Measurements from ENCODE around the gene INTS6L.
A peak's percentile ranks its signal among the peaks of the same experiment; 100 is the strongest.

Gene INTS6L, protein sequence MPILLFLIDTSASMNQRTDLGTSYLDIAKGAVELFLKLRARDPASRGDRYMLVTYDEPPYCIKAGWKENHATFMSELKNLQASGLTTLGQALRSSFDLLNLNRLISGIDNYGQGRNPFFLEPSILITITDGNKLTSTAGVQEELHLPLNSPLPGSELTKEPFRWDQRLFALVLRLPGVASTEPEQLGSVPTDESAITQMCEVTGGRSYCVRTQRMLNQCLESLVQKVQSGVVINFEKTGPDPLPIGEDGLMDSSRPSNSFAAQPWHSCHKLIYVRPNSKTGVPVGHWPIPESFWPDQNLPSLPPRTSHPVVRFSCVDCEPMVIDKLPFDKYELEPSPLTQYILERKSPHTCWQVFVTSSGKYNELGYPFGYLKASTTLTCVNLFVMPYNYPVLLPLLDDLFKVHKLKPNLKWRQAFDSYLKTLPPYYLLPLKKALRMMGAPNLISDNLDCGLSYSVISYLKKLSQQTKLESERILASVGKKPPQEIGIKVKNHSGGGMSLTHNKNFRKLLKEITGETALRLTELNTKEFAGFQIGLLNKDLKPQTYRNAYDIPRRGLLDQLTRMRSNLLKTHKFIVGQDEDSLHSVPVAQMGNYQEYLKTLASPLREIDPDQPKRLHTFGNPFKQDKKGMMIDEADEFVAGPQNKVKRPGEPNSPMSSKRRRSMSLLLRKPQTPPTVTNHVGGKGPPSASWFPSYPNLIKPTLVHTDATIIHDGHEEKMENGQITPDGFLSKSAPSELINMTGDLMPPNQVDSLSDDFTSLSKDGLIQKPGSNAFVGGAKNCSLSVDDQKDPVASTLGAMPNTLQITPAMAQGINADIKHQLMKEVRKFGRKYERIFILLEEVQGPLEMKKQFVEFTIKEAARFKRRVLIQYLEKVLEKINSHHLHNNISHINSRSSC

GRCh38 chrX:135520553-135521404 is at the start of gene INTS6L:
INTS6L (plus strand) TSS chrX:135520660; CDS start chrX:135520993, 333 bp downstream.
- peak; percentile 49 for DNase-seq

GRCh38 chrX:135476378-135476777 is 44.1 kb upstream of the INTS6L start:
- no peak for DNase-seq

GRCh38 chrX:135477576-135477975 is 42.9 kb upstream of the INTS6L start:
- DNase-seq: peak; percentile 75

DNA sequence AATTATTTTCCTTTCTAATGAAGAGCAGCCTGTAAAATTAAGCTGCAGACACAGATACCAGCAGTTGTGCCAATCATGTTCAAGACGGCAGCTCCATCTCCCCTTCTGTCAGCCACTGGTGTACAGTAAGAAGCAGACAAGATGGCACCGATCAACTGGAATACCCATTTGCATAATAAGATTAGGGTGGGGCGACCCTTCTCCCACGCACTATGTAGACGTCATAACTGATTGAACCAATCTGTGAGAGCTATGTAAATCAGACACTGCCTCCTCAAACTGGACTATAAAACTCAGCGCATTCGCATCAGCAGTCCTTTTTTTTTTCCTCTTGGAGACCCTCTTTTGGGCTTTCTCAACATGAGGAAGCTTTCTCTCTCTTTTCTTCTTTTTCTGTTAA is 40.4 kb upstream of the INTS6L start:
- DNase-seq: no peak

GRCh38 chrX:135481696-135482179 is 38.7 kb upstream of the INTS6L start:
- DNase-seq: peak; percentile 29

GRCh38 chrX:135484641-135485289 is 35.7 kb upstream of the INTS6L start:
- DNase-seq: no peak

DNA sequence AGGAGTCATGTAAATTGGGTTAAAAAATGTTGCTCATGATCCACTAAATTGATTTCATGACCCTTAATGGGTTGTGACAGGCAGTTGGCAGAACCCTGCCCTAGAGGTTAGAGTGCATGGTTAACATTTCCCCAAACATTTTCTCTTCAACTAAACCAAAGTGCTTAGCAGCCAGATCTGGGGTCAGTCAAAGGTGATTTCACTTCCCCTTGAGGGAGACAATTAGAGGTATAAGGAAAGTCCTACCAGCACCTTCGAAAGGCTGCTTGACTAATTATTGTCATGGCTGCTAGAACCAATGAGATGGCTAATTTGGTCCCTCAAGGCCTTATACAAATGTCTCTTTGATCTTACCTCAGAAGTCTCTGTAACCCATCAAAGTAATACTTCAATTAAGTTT is 30.9 kb upstream of the INTS6L start:
- DNase-seq: no peak

- DNase-seq: no peak
Measured at GRCh38 chrX:135490979-135491514, 29.4 kb upstream of the INTS6L start.

GRCh38 chrX:135494453-135494852 is 26.0 kb upstream of the INTS6L start:
- no peak for DNase-seq

- no peak for DNase-seq
Measured at GRCh38 chrX:135497736-135498135, 22.7 kb upstream of the INTS6L start.

DNA sequence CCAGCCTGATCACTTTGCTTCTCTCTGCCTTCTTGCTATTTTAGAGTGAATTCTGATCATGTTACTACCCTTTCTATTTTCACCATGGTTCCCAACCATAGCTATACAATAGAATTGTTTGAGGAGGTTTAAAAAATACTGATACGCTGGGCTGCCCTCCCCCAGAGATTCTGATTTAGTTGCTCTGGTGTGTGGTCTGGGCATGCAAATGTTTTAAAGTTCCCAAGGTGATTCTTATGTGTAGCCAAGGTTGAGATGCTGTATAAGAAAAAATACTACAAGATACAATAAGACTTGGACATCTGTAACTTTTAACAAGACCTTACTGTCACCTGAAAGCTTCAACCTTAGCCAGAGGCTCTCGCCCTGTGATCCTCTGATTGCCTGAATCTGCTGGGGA is 22.2 kb upstream of the INTS6L start:
- DNase-seq: no peak

- no peak for DNase-seq
Measured at GRCh38 chrX:135505351-135505750, 15.1 kb upstream of the INTS6L start.

DNA sequence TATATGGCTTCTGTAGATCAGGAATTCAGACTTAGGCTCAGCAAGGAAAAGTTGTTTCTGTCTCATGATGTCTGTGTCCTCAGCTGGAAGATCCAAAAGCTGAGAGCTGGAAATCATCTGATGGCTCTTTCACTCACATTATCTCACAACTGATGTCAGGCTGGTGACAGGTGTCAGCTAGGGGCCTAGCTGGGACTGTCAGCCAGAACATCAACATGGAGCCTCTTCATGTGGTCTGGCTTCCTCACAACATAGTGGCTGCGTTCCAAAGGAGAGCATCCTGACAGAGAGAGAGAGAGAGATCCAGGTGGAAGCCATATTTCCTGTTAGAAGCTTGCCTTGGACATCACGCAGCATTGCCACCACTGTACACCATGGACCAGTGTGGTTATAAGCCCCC is 10.6 kb upstream of the INTS6L start:
- no peak for DNase-seq

DNA sequence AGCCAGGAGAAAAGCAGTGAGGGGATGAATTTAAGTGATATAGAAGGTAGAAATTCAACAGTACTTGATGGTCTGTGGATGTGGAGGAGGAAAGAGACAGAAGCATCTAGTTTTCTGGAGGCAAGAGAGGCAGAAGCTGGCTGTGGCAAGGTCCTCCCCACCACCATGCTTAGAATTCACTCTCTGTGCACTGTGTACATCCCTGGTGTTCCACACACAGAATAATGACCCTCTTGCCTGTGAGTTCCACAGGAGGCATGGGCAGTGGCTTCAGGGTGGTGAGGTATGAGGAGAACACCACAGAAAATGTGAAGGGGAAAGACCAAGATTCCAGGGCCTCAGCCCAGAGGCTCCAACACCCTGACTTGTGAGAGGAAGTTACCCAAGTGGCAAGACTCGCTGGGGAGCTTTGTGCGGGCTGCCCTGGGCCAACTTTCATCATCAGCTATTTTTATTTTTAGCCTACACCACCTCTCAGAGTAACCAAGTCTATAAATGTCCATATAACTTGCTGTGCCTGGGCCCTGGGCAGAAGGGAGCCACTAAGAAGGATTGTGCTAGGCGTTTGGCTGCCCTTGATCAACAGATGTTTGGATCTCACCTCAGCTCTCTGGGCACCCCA is 7.8 kb upstream of the INTS6L start:
- DNase-seq: no peak

DNA sequence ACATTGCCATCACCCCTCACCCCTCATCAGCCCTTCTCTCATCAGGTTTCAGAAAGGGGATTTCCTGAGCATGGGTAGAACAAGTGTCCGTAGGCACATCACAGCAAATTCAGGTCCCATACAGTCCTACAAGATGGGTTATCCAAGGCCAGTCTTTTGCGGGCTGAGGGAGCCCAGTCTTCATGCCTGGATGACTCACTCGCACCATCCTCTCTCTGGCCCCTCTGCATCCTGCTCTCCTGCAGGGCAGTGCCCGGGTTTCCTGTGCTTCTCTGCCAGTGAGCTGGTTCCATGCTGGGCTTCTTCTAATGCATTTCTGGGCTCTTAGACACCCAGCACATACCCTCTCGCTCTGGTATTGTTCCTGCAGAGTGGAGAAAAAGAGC is 7.3 kb upstream of the INTS6L start:
- no peak for DNase-seq

GRCh38 chrX:135516376-135516775 is 4.1 kb upstream of the INTS6L start:
- no peak for DNase-seq

DNA sequence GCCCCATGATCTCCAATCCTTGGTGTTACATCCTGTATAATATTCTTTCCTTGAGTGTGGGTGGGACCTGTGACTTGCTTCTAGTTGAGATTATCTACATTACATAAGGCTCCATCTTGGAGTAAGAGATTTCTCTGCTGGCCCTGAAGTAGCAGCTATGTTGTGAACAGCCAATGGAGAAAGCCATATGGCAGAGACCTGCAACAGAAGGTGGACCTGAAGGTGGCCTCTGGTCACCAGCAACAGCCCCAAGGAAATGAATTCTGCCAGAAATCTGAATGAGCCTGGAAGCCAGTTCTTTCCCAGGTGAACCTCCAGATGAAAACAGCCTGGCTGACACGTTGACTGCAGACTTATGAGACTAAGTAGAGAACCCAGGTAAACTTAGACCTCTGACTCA is 2.3 kb upstream of the INTS6L start:
- no peak for DNase-seq

- no peak for DNase-seq
Measured at GRCh38 chrX:135520022-135520552, 373 bp upstream of the INTS6L start.

GRCh38 chrX:135521405-135522131 is 1.1 kb downstream of the INTS6L start:
- DNase-seq: peak; percentile 47

- peak; percentile 6 for DNase-seq
Measured at GRCh38 chrX:135522132-135522530, 1.7 kb downstream of the INTS6L start.
